Spleen (tissue), 7 donors: ENCODE data around the gene PHIP.
A peak's percentile ranks its signal among the peaks of the same experiment; 100 is the strongest.

Experiments used
- POLR2A ChIP-seq, 3 donors: fragments of 450-650 bp; IDR thresholded peaks; one replicate each; pipeline ENCODE4 v1.5.1; 2017; ENCODE audit warnings: antibody characterized with exemption in 3 of 3, mild to moderate bottlenecking in 1 of 3
- TF ChIP-seq, protein P1 (sequence below), 11 experiments: fragments of 200-600 bp in 7 of 11; fragments of 450-650 bp in 4 of 11; sonication (generic) in 4 of 11; IDR thresholded peaks in 8 of 11; conservative IDR thresholded peaks in 3 of 11; 1 replicate in 7 of 11; 2 replicates in 4 of 11; pipeline versions ENCODE4 v1.4.0 to v1.8.0; 2016 to 2021; ENCODE audit warnings: antibody characterized with exemption in 11 of 11, inconsistent platforms in 4 of 11, mild to moderate bottlenecking in 1 of 11
- donor health status: DM: no; HTN: no; CAD: no; lungs with moderate emphysema.
- donor health status: DM: no; HTN: no; CAD: no.
- donor health status: DM: no; HTN: no; CAD: no.

DNA sequence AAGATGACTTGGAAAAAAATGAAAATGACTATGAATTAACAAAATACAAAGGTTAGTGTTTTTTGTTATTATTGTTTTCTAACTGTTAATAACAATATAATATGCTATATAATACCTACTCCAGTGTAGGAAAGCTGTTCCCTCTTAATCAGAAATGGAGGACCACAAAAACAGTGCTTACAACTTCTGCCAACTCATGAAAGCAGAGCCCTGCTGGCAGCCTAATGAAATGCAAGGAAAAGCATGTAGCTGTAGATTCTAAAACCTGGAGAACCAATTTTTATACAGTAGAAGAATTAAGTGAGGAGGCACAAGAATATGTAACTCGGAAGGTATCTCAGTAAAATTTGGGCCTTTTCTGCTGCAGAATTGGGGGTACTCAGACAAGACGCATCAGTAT, 29.4 kb downstream of the PHIP start:
- TF ChIP-seq, protein P1, sequence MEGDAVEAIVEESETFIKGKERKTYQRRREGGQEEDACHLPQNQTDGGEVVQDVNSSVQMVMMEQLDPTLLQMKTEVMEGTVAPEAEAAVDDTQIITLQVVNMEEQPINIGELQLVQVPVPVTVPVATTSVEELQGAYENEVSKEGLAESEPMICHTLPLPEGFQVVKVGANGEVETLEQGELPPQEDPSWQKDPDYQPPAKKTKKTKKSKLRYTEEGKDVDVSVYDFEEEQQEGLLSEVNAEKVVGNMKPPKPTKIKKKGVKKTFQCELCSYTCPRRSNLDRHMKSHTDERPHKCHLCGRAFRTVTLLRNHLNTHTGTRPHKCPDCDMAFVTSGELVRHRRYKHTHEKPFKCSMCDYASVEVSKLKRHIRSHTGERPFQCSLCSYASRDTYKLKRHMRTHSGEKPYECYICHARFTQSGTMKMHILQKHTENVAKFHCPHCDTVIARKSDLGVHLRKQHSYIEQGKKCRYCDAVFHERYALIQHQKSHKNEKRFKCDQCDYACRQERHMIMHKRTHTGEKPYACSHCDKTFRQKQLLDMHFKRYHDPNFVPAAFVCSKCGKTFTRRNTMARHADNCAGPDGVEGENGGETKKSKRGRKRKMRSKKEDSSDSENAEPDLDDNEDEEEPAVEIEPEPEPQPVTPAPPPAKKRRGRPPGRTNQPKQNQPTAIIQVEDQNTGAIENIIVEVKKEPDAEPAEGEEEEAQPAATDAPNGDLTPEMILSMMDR (IDR thresholded peaks at IDR 0.05 in 8 of 11, conservative IDR thresholded peaks at IDR 0.05 in 3 of 11), result peak in 5 of 11 experiments; percentile 18 to 44 (median 31)
- no peak for TF ChIP-seq POLR2A (IDR thresholded peaks at IDR 0.05)
